Lower leg skin (tissue), 4 donors: ENCODE data around the gene STUM. TPM values are rescaled to one million over a fixed set of nuclear protein-coding genes. Genes with fewer than 3 reads are reported as not detected.
"Not testable (repeated sequence)": the region's sequence is repeated elsewhere in the genome, so short reads cannot be mapped to it uniquely, and the experiment has no call there.

Experiments
- DNase-seq, 2 donors: peaks; one replicate each; pipeline ENCODE4 v3.0.0-alpha.2; 2019; ENCODE audit warnings: low spot score in 2 of 2
- H3K4me3 ChIP-seq: fragments of 200-600 bp; sonication (generic); 2 replicates; pipeline ENCODE4 v1.5.1; 2017; ENCODE audit warnings: mild to moderate bottlenecking, low read depth; ENCODE audit not compliant: poor library complexity, severe bottlenecking
- POLR2A ChIP-seq, 2 donors: fragments of 450-650 bp; IDR thresholded peaks; one replicate each; pipeline ENCODE4 v1.6.1; 2016 to 2017; ENCODE audit warnings: antibody characterized with exemption in 2 of 2, mild to moderate bottlenecking in 1 of 2, moderate library complexity in 1 of 2
- WGBS, 2 donors: methylation state at CpG; one replicate each; pipeline ENCODE4 v1.1.5; 2018; 5-methylcytosine and 5-hydroxymethylcytosine counted together
- intact Hi-C: fragments of 100-400 bp; cut with DNase I; formaldehyde crosslinking; loops from one replicate; pipeline ENCODE4 v1.15.0; 2023; ENCODE audit warnings: low total_unique reads
- total RNA-seq, 4 donors: library from RNA; depleted of rRNA; stranded (reverse); fragments of >200 nt; gene quantifications; one replicate each; pipeline ENCODE4 v1.1.0, GENCODE V29; 2016
- TF ChIP-seq, protein P1 (sequence below), 3 donors: fragments of 450-650 bp; IDR thresholded peaks; one replicate each; pipeline ENCODE4 v1.5.1; 2016; ENCODE audit warnings: antibody characterized with exemption in 3 of 3, mild to moderate bottlenecking in 3 of 3, moderate library complexity in 2 of 3

STUM gene
- total RNA-seq, 4 donors from 2014 or later: 1.0 to 6.6 (median 3.4) TPM

DNA sequence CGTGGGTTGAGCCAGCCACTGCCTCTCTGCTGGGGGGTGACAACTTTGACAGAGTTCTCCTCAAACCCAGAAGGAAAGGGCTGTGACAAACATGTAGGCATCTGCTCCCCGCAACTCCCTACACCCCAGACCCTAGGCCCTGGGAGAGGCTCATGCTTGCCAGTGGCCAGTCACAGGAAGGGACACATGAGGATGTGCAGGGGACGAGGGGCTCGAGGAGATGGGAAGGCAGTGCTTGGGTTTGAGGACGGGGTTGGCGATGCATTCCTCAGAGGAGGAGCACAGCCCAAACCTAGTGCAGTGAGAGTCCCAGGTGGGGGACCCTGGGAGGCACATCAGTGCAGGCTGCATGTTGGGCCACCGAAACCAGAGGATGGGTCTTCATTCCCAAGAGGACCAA lies 62.1 kb downstream of the STUM start:
- 93 to 94% methylated on average over 7 of the region's 7 CpGs for WGBS, 2 donors
- intact Hi-C loops: no loop called here
- DNase-seq: peak in 1 of 2 donors; percentile 54
- TF ChIP-seq POLR2A (IDR thresholded peaks at IDR 0.05): no peak
- TF ChIP-seq, protein P1, sequence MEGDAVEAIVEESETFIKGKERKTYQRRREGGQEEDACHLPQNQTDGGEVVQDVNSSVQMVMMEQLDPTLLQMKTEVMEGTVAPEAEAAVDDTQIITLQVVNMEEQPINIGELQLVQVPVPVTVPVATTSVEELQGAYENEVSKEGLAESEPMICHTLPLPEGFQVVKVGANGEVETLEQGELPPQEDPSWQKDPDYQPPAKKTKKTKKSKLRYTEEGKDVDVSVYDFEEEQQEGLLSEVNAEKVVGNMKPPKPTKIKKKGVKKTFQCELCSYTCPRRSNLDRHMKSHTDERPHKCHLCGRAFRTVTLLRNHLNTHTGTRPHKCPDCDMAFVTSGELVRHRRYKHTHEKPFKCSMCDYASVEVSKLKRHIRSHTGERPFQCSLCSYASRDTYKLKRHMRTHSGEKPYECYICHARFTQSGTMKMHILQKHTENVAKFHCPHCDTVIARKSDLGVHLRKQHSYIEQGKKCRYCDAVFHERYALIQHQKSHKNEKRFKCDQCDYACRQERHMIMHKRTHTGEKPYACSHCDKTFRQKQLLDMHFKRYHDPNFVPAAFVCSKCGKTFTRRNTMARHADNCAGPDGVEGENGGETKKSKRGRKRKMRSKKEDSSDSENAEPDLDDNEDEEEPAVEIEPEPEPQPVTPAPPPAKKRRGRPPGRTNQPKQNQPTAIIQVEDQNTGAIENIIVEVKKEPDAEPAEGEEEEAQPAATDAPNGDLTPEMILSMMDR (IDR thresholded peaks at IDR 0.05): no peak
- no peak overlapping the region for H3K4me3 ChIP-seq

DNA sequence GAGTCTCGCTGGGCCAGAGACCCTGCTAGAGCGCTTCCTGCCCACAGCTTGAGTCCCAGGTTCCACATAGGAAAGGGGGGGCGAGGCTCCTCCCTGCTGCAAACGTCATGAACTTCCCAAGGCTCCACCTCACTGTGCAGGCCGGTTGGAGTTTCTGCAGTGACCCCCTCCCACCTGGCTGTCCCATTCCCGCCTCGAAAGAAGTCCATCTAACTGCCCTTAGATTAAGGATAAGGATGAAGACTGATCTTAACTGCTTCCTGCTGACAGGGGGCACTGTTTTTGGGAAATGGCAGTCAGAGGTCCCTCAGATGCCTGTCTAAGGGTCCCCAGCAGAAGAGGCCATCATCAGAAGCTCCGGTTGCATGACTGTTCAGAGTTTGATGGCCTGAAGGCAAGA lies 62.7 kb downstream of the STUM start:
- intact Hi-C loops: no loop called here
- H3K4me3 ChIP-seq: no peak overlapping the region
- WGBS, 2 donors: 60 to 68% methylated on average over 8 of the region's 8 CpGs
- no peak for TF ChIP-seq POLR2A (IDR thresholded peaks at IDR 0.05)
- TF ChIP-seq, protein P1 (IDR thresholded peaks at IDR 0.05): no peak
- peak in 1 of 2 donors; percentile 68 for DNase-seq

DNA sequence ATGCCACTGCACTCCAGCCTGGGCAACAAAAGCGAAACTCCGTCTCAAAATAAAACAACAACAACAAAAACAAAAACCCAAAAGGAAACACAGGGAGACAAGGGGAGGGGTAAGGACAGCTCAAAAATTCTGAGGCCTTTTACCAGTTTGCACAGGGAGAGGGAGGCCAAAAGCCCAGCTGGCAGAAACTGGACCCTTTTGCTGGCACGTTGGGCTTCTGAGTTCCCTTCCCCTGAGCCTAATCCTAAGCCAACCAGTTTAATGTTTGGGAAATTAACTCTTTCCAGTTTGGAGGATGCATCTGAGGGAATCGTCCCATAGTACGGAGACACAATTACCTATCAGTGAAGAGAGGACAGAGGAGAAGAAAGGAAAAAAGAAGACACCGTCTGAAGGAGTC lies 63.4 kb downstream of the STUM start:
- 83 to 85% methylated on average over 6 of the region's 6 CpGs for WGBS, 2 donors
- DNase-seq, intact Hi-C loops, H3K4me3 ChIP-seq: not testable (repeated sequence)

DNA sequence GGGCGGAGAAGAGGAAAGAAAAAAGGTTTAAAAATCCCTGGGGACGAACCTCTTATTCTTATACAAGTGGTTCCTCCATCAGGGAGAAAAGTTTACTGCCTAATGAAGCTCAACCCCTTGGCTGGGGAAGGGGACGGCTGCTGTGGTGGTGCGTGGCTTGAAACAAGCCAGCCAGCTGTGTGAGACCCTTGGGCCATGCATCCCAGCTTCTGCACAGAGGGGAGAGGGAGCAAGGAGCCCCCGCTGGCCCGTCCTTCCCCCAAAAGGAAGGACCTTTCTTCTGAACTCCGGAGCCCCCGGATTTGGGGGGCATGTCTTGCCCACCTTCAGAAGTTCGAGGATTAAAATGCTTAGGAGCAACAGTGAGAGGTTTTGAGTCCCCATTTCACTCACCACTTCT lies 67.3 kb downstream of the STUM start:
- 85 to 88% methylated on average over 9 of the region's 9 CpGs for WGBS, 2 donors

DNA sequence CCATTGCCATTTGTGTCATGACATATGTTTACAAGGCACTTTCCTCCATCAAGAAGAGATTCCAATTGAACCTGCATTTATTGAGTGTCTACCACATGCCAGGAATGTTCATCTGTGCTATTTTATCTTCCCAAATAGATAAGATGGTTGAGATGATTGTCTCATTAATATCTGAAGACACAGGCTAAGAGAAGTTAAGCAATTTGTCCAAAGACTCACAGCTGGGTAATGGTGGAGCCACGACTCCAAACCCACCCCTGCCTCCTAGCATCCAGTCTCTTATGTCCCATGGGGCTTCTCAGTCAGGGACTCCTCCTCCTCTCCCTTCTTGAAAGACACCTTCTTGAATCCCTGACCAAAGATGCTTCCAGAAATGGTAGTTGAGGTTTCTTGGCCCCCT lies 68.1 kb downstream of the STUM start:
- intact Hi-C loops: no loop called here
- peak in 1 of 2 donors; percentile 58 for DNase-seq
- 67 to 84% methylated on average over 1 of the region's 1 CpG for WGBS, 2 donors
- H3K4me3 ChIP-seq: no peak overlapping the region
- no peak for TF ChIP-seq POLR2A (IDR thresholded peaks at IDR 0.05)
- TF ChIP-seq, protein P1 (IDR thresholded peaks at IDR 0.05): no peak

More for the DNA sequence above, 67.3 kb downstream of the STUM start:
- TF ChIP-seq, protein P1 (IDR thresholded peaks at IDR 0.05): no peak
- no peak for TF ChIP-seq POLR2A (IDR thresholded peaks at IDR 0.05)
- intact Hi-C loops: no loop called here
- peak in 1 of 2 donors; percentile 72 for DNase-seq
- H3K4me3 ChIP-seq: no peak overlapping the region

DNA sequence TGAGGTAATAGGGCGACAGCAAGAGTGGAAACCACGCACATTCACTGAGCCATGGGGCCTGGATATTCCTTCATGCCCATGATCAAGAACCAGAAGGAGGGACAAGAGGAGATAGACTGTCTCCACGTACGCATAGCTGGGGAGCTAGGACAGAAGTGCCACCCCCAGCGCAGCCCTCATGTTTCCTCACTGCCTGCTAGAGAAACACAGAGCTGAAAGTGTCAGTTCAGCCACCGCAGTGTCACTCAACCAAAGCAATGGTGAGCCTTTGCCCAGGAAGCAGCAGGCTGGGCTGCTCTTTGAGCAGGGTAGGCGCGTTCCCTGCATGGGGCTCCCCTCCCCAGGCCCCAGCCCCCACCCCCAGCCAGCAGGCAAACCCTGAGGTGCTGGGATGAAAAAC lies 68.5 kb downstream of the STUM start:
- TF ChIP-seq, protein P1 (IDR thresholded peaks at IDR 0.05): no peak
- no peak for TF ChIP-seq POLR2A (IDR thresholded peaks at IDR 0.05)
- intact Hi-C loops: no loop called here
- 87 to 98% methylated on average over 8 of the region's 8 CpGs for WGBS, 2 donors
- H3K4me3 ChIP-seq: no peak overlapping the region
- peak in 1 of 2 donors; percentile 68 for DNase-seq

DNA sequence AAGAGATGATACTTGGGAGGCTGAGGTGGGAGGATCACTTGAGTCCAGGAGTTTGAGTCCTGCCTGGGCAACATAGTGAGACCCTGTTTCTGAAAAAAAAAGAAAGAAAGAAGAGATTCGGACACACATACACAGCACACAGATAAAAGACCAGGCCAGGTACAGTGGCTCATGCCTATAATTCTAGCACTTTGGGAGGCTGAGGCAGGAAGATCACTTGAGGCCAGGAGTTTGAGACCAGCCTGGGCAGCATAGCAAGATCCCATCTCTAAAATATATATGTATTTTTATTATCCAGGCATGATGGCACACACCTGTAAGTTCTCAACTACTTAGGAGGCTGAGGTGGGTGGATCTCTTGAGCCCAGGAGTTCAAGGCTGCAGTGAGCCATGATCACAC lies 69.2 kb downstream of the STUM start:
- H3K4me3 ChIP-seq: not testable (repeated sequence)
- WGBS, 2 donors: 96 to 100% methylated on average over 1 of the region's 1 CpG

More for the DNA sequence above, 69.2 kb downstream of the STUM start:
- DNase-seq: peak in 1 of 2 donors; percentile 25
- intact Hi-C loops: not testable (repeated sequence)
